ENCODE results near the gene IQCN.

Gene IQCN

GRCh38 chr19:18220632-18221275, 53.5 kb downstream of the IQCN start:
- Histone ChIP-seq H3K9me3 (ENCODE audit: control insufficient read depth, insufficient read depth, low read depth, low read length) (no peaks in the 10 kb centered on the region), H3K4me1 (ENCODE audit: control insufficient read depth, insufficient read depth, low read length) (no peaks in the 10 kb centered on the region; the same call in 1 of the 2 replicates), H3K27ac (ENCODE audit: extremely low read depth, low read depth, low read length) (no peak overlapping the region), H3K4me3 (ENCODE audit: low read depth, low read length) (no peak overlapping the region), H3K36me3 (ENCODE audit: control insufficient read depth in 2 of 2, insufficient read depth in 1 of 2, low read length in 2 of 2) (no peaks in the 10 kb centered on the region)
- TF ChIP-seq SCRT1 (tag by site-specific recombination; IDR thresholded peaks at IDR 0.05; ENCODE audit: borderline replicate concordance): peak; percentile 66; the same call in 1 of the 2 replicates
- TF ChIP-seq SP2 (tag by site-specific recombination; IDR thresholded peaks at IDR 0.05): 0 out of 2 replicates have a peak, but pooled peaks have one; percentile 33
- TF ChIP-seq SP3 (tag by site-specific recombination; IDR thresholded peaks at IDR 0.05): peak; percentile 52
- TF ChIP-seq KLF1 (tag by site-specific recombination; IDR thresholded peaks at IDR 0.05): peak; percentile 30; the same call in 1 of the 2 replicates
- TF ChIP-seq ZFHX2 (tag by site-specific recombination; conservative IDR thresholded peaks at IDR 0.05): no peak
- 0 out of 2 replicates have a peak, but pooled peaks have one; percentile 39 for TF ChIP-seq ZFP69B (tag by site-specific recombination; IDR thresholded peaks at IDR 0.05)
- TF ChIP-seq ZBTB11 (tag by site-specific recombination; conservative IDR thresholded peaks at IDR 0.05; ENCODE audit: low read depth): no peak
- TF ChIP-seq KLF8 (tag by site-specific recombination; IDR thresholded peaks at IDR 0.05): 0 out of 2 replicates have a peak, but pooled peaks have one; percentile 36
- CTCF ChIA-PET: interaction anchor here (0.6 to 4.1 kb wide), 5 partner anchors 13 to 36 kb away, joined by 3 to 16 read pairs (median 5); no protein-coding TSS in a partner anchor
- POLR2A ChIA-PET: interaction anchor here (0.5 to 1.5 kb wide), 2 partner anchors 61 to 271 kb away, joined by 3 to 7 read pairs; partner anchors contain the start of gene JUND

DNA sequence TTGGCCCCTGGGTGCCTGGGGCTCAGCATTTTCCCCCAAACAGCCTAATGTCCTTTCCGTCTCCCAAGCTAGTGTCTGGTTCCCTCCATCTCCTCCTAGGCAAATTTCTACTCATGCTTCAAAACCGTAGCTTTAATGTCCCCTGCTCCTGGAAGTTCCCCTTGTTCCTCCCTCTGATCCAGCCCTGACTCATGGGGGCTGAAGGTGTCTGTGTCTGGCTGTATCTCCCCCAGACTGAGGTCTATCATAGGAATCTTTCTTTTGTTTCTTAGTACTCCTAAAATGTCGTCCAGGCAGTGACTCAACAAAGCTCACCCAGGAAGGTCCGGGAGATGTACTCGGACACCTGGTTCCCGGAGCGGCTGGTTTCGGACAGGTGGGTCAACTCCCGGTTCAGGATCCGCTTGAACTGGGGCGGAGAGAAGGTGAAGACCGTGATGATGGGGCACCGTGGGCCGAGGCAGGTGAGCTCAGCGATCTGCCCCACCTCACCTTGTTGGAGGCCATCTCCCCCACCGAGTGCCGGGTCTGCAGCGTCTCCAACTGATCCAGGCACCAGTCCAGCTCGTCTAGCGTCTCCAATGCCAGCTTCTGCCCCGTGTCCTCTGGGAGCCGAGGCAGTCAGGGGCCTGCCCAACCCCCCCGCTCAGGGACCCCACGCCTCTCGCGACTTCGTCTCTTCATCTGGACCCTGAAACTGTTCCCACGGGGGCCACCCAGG, 54.2 kb downstream of the IQCN start:
- Histone ChIP-seq H3K9me3 (ENCODE audit: control insufficient read depth, insufficient read depth, low read depth, low read length) (no peaks in the 10 kb centered on the region), H3K4me1 (ENCODE audit: control insufficient read depth, insufficient read depth, low read length) (no peaks in the 10 kb centered on the region), H3K4me3 (ENCODE audit: low read depth, low read length) (no peak overlapping the region), H3K36me3 (ENCODE audit: control insufficient read depth in 2 of 2, insufficient read depth in 1 of 2, low read length in 2 of 2) (no peaks in the 10 kb centered on the region), H3K27ac (ENCODE audit: extremely low read depth, low read depth, low read length) (no peak overlapping the region)
- ChIA-PET POLR2A (interaction anchor here (0.5 to 1.5 kb wide), 2 partner anchors 61 to 270 kb away, joined by 3 to 7 read pairs; partner anchors contain the start of gene JUND), CTCF (interaction anchor here (0.6 to 4.1 kb wide), 7 partner anchors 12 to 614 kb away, joined by 3 to 16 read pairs (median 4); no protein-coding TSS in a partner anchor)
- 0 out of 2 replicates have a peak, but pooled peaks have one; percentile 30 for TF ChIP-seq GLIS2 (tag by site-specific recombination; IDR thresholded peaks at IDR 0.05)
- TF ChIP-seq PATZ1 (tag by site-specific recombination; IDR thresholded peaks at IDR 0.05): no peak
- TF ChIP-seq ZNF10 (tag by site-specific recombination; IDR thresholded peaks at IDR 0.05): no peak
- TF ChIP-seq KLF17 (tag by site-specific recombination; IDR thresholded peaks at IDR 0.05): no peak
- TF ChIP-seq, protein P1, sequence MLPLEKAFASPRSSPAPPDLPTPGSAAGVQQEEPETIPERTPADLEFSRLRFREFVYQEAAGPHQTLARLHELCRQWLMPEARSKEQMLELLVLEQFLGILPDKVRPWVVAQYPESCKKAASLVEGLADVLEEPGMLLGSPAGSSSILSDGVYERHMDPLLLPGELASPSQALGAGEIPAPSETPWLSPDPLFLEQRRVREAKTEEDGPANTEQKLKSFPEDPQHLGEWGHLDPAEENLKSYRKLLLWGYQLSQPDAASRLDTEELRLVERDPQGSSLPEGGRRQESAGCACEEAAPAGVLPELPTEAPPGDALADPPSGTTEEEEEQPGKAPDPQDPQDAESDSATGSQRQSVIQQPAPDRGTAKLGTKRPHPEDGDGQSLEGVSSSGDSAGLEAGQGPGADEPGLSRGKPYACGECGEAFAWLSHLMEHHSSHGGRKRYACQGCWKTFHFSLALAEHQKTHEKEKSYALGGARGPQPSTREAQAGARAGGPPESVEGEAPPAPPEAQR (tag by site-specific recombination; IDR thresholded peaks at IDR 0.05): no peak
- TF ChIP-seq ZNF521 (tag by site-specific recombination; IDR thresholded peaks at IDR 0.05): no peak
- TF ChIP-seq MZF1 (tag by site-specific recombination; IDR thresholded peaks at IDR 0.05; ENCODE audit: borderline replicate concordance): no peak
